GM18507 (cell line): ENCODE measurements around the gene SORCS3.

Experiments used
- DNase-seq: peaks from one replicate; pipeline ENCODE4 v3.0.0; 2011; ENCODE audit warnings: low read depth; ENCODE audit not compliant: insufficient read length; ENCODE audit errors: extremely low spot score
- FAIRE-seq: peaks from 2 replicates; lab custom pipeline; 2011; peaks lifted over from hg19 to GRCh38; lab: Jason Lieb, UNC

SORCS3 gene

GRCh38 chr10:104762793-104763192, 121.7 kb downstream of the SORCS3 start:
- FAIRE-seq, result no peak
- no peak for DNase-seq

- FAIRE-seq, result no peak
These were observed 125.3 kb downstream of the SORCS3 start for GRCh38 chr10:104766341-104766740.

DNA sequence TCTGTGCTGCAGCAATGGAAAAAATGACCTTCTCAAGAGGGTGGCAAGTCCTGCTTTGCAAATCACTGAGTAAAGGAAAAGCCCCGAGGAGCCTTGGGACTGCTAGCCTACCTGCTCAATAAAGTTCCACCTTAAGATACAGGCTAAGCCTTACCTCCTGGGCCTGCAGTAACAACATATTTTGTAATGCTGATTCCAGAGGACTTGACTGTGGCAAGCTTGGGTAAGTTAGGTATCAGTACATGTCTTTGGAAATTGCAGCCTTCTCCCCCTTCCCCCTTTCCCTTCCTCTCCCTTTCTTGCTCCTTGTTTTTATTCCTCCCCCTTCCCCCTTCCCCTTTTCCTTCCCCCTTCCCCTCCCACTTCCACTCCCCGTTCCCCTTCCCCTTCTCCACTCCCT, 126.2 kb downstream of the SORCS3 start:
- FAIRE-seq, result no peak
- DNase-seq, result no peak

More at GRCh38 chr10:104766341-104766740, 125.3 kb downstream of the SORCS3 start:
- DNase-seq, result no peak

- no peak for DNase-seq
- FAIRE-seq, result no peak
These were observed 126.7 kb downstream of the SORCS3 start for GRCh38 chr10:104767745-104768144.

DNA sequence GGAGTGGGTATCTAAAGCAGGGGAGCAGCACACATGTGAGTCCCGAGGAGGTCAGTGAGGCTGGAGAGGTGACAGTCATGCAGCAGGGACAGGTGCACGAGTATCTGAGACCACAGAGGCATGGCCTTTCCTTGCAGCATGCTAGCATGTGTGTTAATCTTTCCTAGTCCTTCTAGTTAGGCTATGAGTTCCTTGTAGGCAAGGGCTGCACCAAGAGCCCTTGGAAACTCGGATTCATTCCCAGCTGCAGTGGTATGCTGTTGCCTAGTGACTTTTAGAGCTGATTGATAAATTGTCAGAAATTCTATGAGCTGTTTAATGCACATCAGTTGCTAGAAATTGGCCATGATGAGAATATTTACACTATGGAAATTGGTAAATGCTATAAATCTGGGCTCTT, 132.0 kb downstream of the SORCS3 start:
- FAIRE-seq (no peak), DNase-seq (no peak)

- FAIRE-seq (no peak), DNase-seq (no peak)
These were observed 133.1 kb downstream of the SORCS3 start for GRCh38 chr10:104774234-104774633.

DNA sequence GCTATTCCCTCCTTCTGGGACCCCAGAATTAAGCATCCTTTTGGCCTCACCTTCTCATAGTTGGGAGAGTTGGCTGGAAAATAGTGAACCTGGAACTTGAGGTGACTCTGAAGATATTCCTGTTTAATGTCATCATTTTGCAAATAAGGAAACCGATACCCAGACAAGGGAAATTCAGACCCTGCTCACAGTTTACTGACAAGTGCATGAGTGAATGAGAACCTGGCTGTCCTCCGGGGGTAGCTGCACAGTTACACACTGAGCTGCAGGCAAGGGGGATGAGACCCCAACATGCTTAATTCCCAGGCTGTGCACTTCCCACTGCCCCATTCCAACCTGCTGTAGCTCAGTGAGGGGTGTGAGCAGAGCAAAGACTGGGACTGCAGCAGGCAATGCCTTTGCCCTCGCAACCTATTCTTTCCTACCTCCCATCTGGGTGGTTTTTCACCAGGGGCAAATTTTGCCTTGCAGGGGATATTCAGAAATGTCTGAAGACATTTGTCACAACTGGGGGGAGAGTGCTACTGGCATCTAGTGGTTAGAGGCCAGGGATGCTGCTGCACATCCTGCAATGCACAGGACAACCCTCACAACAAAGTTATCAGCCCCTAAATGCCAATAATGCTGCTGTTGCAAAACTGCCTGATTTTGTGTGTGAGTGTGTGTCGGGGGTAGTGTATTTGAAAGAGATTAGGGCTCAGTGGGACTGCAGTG, 136.2 kb downstream of the SORCS3 start:
- no peak for DNase-seq
- no peak for FAIRE-seq

- FAIRE-seq, result no peak
These were observed 137.3 kb downstream of the SORCS3 start for GRCh38 chr10:104778371-104778770.

DNA sequence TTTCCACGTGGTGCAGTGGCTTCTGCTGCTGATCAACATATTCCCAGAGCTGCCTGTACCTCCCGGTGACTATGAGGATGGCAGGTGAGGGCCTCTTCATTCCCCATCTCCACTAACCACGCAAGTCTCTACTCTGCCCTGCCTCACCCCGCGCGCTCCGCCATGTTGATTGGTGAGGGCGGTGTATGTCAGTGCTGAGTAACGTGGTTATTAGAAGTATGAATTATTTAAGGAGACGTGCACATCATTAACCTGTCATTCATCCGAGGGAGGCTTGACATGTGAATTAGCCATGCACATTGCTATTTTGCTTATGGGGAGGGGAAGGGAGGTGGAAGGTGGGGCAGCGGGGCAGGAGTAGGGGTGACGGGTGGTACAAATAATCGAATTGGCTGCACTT, 138.6 kb downstream of the SORCS3 start:
- DNase-seq (no peak), FAIRE-seq (no peak)

More at GRCh38 chr10:104778371-104778770, 137.3 kb downstream of the SORCS3 start:
- DNase-seq, result no peak

DNA sequence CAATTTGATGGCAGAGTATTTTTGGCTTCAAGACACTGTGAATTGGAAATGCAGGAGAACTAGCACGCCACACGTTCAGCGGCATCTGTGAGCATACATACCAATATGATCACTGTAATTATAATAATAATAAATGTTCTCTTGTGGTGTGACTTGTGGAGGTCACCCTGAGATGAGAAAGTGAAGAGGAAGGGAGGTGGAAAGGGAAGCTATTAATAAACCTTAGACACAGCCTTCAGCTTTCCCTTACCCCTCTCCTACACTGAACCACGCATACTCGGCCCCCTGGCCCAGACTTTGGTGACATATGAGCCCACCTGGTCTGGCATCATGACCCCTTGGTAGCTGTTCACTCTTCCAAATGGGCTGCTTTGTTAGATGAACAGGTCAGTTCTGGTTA, 139.1 kb downstream of the SORCS3 start:
- DNase-seq (no peak), FAIRE-seq (no peak)

GRCh38 chr10:104780946-104781595, 140.0 kb downstream of the SORCS3 start:
- FAIRE-seq (no peak), DNase-seq (no peak)

DNA sequence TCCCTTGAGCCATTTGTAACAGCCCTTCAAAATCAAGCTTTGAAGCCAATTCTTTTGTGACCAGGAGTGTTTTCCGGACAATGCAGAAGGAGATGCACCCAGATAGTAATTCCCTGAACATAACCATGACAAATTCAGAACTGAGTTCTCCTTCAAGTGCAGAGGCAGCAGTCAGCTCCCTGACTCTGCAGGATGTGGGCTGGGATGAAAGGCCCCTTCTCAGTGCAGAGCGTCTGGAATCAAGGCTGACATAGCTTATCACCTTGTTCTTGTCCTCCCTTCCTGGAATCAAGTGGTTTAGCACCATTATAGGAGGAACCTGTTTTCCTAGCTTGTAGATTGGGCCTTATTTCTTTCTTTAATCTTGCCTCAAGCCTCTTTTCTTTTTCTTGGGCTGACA, 143.4 kb downstream of the SORCS3 start:
- FAIRE-seq (no peak), DNase-seq (no peak)

DNA sequence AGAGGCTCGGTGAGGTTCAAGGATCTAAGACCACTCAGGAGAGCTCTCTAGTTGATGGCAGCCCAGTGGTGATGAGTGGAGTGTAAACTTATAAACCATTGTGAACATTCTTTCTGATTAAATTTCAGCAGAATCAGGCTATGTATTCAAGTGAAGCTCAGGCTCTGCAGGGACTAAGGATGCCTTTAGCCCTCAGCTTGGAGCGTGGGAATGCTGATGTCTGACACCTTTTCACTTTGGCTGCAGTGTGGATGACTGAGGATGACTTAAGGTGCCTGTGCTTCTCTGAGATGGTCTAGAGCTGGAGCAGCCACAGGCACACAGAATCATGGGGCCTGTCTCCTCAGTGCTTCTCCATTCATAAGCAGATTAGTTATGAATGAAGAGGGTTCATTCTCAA, 150.4 kb downstream of the SORCS3 start:
- FAIRE-seq, result no peak
- DNase-seq, result no peak

DNA sequence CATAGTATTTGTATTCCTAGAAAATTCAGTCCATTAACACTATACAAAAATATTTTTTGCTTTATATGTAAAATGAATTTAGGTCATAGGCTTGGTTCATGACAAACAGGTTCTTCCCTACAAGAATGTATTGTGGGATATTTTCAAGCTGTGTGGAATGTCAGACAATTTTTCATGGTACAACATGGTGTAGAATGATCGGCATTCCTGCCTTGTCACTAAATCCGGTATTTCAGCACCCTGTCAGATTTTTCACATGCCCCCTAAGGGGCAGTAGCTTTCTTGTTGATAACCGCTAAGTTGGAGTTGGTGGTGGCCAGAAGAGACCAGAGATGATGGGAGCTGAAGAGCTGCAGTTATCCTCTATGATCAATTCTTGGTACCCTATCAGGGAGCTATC, 154.3 kb downstream of the SORCS3 start:
- no peak for FAIRE-seq

DNA sequence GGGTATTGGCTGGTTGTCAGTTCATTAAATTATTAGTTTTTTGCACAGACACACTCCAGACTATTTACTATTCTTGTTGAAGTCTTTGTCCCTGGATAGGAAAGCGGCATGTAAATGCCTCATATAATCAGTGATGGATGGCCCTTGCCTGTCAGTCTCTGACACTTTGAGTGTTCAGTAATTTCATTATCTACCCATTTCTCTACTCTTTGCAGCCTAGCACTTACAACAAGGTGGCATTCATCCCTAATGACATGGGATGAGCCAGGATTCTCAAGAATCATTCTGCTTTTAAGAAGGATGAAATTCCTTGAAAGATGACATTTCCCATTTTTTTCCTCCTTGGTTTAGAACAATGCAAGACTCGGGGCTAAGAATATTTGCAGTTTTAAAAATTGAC, 155.7 kb downstream of the SORCS3 start:
- DNase-seq (no peak), FAIRE-seq (no peak)

More for the DNA sequence above, 154.3 kb downstream of the SORCS3 start:
- DNase-seq, result no peak

- no peak for DNase-seq
These were observed 161.9 kb downstream of the SORCS3 start for GRCh38 chr10:104802941-104803340.

GRCh38 chr10:104804880-104805279, 163.8 kb downstream of the SORCS3 start:
- FAIRE-seq, result no peak
- DNase-seq, result no peak

More at GRCh38 chr10:104802941-104803340, 161.9 kb downstream of the SORCS3 start:
- FAIRE-seq, result no peak

DNA sequence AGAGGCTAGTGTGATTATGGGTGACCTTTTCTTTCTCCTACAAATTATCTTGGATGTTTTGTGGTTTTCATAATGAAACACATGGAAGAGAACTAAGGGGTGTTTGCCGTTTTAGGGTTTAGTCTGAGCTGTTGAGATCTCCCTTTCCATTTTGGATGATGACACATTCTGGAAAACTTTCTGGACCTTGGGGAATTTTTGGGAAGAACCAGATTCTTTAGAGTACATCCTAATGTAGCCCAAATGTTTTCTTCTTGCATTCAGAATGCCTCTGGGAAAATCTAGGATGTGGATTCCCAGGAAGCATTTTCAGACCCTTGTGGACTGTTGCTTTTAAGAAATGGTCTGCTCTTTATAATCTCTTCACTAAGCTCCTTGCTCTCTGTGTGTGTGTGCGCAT, 165.7 kb downstream of the SORCS3 start:
- FAIRE-seq (no peak), DNase-seq (no peak)

GRCh38 chr10:104807581-104808310, 166.7 kb downstream of the SORCS3 start:
- FAIRE-seq (no peak), DNase-seq (no peak)

GRCh38 chr10:104809288-104810090, 168.4 kb downstream of the SORCS3 start:
- FAIRE-seq (peak; percentile 81), DNase-seq (no peak)
